ENCODE results near the gene CHST15. TPM values are rescaled to one million over a fixed set of nuclear protein-coding genes. Genes with fewer than 3 reads are reported as not detected.
"Not testable (repeated sequence)": the region's sequence is repeated elsewhere in the genome, so short reads cannot be mapped to it uniquely, and the experiment has no call there.

The CHST15 gene
- total RNA-seq, 6 experiments from 2014 or later: 0.88 to 8.7 (median 1.1) TPM

- no peak for DNase-seq
- Mint-ChIP-seq H3K9me3 (peaks cover 6% of the 10 kb centered on the region), H3K4me1 (ENCODE audit: low read depth) (no peaks in the 10 kb centered on the region), H3K4me3 (no peak overlapping the region), H3K27ac (no peak overlapping the region), H3K27me3 (ENCODE audit: insufficient read depth) (peaks cover 31% of the 10 kb centered on the region), H3K36me3 (ENCODE audit: low read depth) (no peaks in the 10 kb centered on the region)
- TF ChIP-seq CTCF (IDR thresholded peaks at IDR 0.05): no peak
Observed at GRCh38 chr10:124098575-124098974, 5.2 kb upstream of the CHST15 start.

- no peak overlapping the region for H3K27ac Mint-ChIP-seq
- H3K9me3 Mint-ChIP-seq: peaks cover 6% of the 10 kb centered on the region
- no peaks in the 10 kb centered on the region for H3K36me3 Mint-ChIP-seq (ENCODE audit: low read depth)
- no peak overlapping the region for H3K4me3 Mint-ChIP-seq
- peaks cover 34% of the 10 kb centered on the region for H3K27me3 Mint-ChIP-seq (ENCODE audit: insufficient read depth)
- DNase-seq: no peak
- H3K4me1 Mint-ChIP-seq (ENCODE audit: low read depth): no peaks in the 10 kb centered on the region
- TF ChIP-seq CTCF (IDR thresholded peaks at IDR 0.05): no peak
Observed at GRCh38 chr10:124097883-124098282, 4.5 kb upstream of the CHST15 start.

GRCh38 chr10:124096494-124096893 is 3.1 kb upstream of the CHST15 start:
- Mint-ChIP-seq H3K27me3 (ENCODE audit: insufficient read depth) (peaks cover 36% of the 10 kb centered on the region), H3K4me3 (no peak overlapping the region), H3K36me3 (ENCODE audit: low read depth) (no peaks in the 10 kb centered on the region), H3K9me3 (peaks cover 6% of the 10 kb centered on the region), H3K4me1 (ENCODE audit: low read depth) (no peaks in the 10 kb centered on the region), H3K27ac (no peak overlapping the region)
- no peak for TF ChIP-seq CTCF (IDR thresholded peaks at IDR 0.05)
- no peak for DNase-seq

GRCh38 chr10:124095801-124096200 is 2.4 kb upstream of the CHST15 start:
- not testable (repeated sequence) for H3K27ac Mint-ChIP-seq; H3K36me3 Mint-ChIP-seq (ENCODE audit: low read depth); DNase-seq; H3K4me3 Mint-ChIP-seq; H3K4me1 Mint-ChIP-seq (ENCODE audit: low read depth); H3K9me3 Mint-ChIP-seq
- H3K27me3 Mint-ChIP-seq (ENCODE audit: insufficient read depth): peaks cover 43% of the 10 kb centered on the region

GRCh38 chr10:124095096-124095495 is 1.7 kb upstream of the CHST15 start:
- H3K27ac Mint-ChIP-seq: no peak overlapping the region
- DNase-seq: no peak

GRCh38 chr10:124094419-124094785 is 1.0 kb upstream of the CHST15 start:
- no peak for TF ChIP-seq CTCF (IDR thresholded peaks at IDR 0.05)
- Mint-ChIP-seq H3K27ac (no peak overlapping the region), H3K27me3 (ENCODE audit: insufficient read depth) (peaks cover 39% of the 10 kb centered on the region), H3K9me3 (peaks cover 6% of the 10 kb centered on the region), H3K4me3 (peak overlapping the region; percentile 71; the same call in 1 of the 2 replicates), H3K36me3 (ENCODE audit: low read depth) (no peaks in the 10 kb centered on the region; the same call in 1 of the 2 replicates), H3K4me1 (ENCODE audit: low read depth) (no peaks in the 10 kb centered on the region)
- no peak for DNase-seq

More at GRCh38 chr10:124095096-124095495, 1.7 kb upstream of the CHST15 start:
- Mint-ChIP-seq H3K9me3 (peaks cover 6% of the 10 kb centered on the region), H3K36me3 (ENCODE audit: low read depth) (no peaks in the 10 kb centered on the region; the same call in 1 of the 2 replicates), H3K4me1 (ENCODE audit: low read depth) (no peaks in the 10 kb centered on the region), H3K27me3 (ENCODE audit: insufficient read depth) (peaks cover 43% of the 10 kb centered on the region), H3K4me3 (no peak overlapping the region)
- no peak for TF ChIP-seq CTCF (IDR thresholded peaks at IDR 0.05)

GRCh38 chr10:124093774-124094418 is 498 bp upstream of the CHST15 start:
- H3K9me3 Mint-ChIP-seq; H3K27ac Mint-ChIP-seq; H3K4me1 Mint-ChIP-seq (ENCODE audit: low read depth); H3K36me3 Mint-ChIP-seq (ENCODE audit: low read depth); DNase-seq: not testable (repeated sequence)
- H3K27me3 Mint-ChIP-seq (ENCODE audit: insufficient read depth): peaks cover 35% of the 10 kb centered on the region
- H3K4me3 Mint-ChIP-seq: peak overlapping the region; percentile 71; the same call in 1 of the 2 replicates

Data from HFFc6 (cell line).